Esophagus mucosa (tissue), 1 donor: ENCODE data around the gene RNASEL. TPM values are rescaled to one million over a fixed set of nuclear protein-coding genes. Genes with fewer than 3 reads are reported as not detected.

Experiments used
- ATAC-seq: fragments of 200-7000 bp; cut with Tn5 transposase; one replicate; pipeline ENCODE4 v1.9.1; 2020
- total RNA-seq: library from RNA; stranded (reverse); gene quantifications from one replicate; pipeline ENCODE4 v1.2.4, GENCODE V29; 2023
- donor health status: DM: yes; HTN: yes; CAD: no.

RNASEL gene
- total RNA-seq, 1 donor from 2014 or later: 6.1 TPM

DNA sequence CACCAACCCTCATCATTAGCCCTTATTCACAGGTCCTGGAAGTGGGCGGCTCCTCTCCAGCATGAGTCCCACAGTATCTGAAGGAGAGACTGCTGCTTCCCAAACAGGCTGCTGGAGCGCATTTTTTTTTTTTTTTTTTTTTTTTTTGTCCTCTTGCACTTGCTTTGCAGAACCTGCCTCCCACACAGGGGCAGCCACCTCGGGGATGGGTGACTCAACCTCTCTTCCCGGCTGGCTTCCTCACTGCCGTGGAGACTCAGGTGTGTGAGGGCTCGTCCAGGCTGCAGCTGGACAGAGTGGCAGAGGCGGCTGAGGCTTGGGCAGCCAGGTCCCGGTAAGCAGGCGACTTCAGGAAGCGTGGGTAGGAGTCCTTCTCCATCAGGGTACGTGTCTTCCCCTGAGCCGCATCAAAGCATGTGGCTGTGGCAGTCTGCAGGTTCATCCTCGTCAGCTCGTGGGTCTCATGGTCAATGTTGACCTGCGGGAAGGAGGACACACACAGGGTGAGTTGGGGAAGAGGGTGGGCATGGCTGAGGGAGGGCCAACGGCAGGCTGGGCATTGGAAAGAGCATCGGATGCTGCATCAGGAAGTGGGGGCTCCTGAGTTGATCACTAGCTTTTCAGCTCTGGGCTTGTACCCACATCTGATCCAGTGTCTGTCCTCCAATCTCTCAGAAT lies 11.1 kb upstream of the RNASEL start:
- no peak for ATAC-seq

- no peak for ATAC-seq
These were observed 10.3 kb upstream of the RNASEL start for GRCh38 chr1:182599339-182599738.

GRCh38 chr1:182598296-182598695 lies 9.2 kb upstream of the RNASEL start:
- no peak for ATAC-seq

- no peak for ATAC-seq
These were observed 7.9 kb upstream of the RNASEL start for GRCh38 chr1:182596934-182597333.

DNA sequence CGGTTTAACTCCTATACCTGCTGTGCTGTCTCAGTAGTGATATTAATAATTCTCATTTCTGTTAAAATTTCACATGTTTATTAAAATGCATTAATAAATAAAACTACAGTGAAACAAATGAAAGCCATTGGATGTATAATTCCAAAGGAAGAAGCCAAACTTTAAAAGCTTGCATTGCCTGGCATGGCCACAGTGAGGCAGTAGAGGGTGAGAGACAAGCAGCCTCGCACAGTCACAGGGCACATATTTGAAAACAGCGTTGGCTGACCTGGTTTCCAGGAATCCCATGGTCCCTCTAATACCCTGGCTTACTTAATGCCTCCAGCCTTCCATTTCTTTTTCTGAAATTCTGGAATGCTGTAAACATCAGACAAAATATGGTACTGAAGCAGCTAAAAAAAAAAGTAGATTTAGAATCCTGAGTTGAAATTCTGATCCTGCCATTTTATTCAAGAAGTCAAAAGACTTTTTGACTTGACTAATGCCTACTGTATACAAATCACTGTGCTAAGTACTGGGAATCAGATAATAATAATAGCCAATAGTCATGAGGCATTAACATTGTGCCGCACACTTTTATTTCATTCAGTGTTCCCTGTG lies 6.7 kb upstream of the RNASEL start:
- ATAC-seq: peak; percentile 80

DNA sequence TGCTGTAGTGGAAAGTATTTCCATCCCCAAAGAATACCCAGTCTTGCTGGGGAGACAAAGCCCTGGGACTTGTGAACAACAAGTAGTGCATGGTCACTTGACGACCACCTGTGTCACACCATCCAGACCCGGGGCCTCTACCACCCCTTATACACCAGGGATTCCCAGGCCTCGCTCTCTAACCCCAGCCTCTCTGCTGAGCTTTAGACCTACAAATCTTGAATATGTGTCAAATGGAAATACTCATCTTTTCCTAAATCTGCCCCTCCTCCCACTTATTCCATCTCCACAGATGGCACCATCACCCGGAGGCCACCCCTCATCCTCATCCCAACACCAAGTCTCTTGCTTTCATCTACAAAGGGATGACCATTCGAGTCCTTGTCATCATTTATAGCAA lies 875 bp upstream of the RNASEL start:
- no peak for ATAC-seq

DNA sequence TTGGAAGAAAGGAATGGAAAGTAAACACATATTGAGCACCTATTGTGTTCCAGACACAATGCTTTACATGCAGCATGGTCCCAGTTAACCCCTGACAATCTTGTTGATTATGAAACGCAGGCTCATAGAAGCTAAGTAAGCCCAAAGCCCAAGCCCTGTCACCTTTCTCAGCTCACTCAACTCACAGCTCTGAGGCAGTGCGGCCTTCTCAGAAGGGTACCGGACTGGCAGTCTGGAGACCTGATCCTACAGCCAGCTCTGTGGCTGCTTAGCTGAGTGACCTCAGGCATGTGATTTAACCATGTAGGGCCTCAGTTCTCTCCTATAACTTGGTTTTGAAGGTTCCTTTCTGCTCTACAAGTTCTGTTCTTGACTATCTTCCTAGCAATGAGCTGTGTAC lies 464 bp upstream of the RNASEL start:
- no peak for ATAC-seq

- ATAC-seq: no peak
These were observed 1.2 kb downstream of the RNASEL start for GRCh38 chr1:182587666-182588499.

DNA sequence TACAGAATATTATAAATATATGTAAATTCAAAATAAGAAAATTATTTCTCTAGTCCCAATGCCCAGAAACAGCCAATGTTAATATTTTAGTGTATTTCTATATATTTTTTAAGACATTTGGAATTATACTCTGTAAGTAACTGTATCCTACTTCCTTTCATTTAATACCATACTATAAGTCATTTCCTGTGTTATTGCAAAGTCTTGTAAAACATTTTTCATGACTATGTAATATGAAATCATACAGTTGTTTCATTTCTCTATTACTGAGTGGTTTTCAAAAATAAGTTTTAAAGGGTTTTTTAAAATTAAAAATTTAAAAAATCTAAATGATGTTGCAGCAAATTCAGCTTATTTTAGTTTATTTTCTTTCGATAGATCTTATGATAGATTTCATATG lies 2.0 kb downstream of the RNASEL start:
- no peak for ATAC-seq

- ATAC-seq: no peak
These were observed 2.7 kb downstream of the RNASEL start for GRCh38 chr1:182586380-182586779.

DNA sequence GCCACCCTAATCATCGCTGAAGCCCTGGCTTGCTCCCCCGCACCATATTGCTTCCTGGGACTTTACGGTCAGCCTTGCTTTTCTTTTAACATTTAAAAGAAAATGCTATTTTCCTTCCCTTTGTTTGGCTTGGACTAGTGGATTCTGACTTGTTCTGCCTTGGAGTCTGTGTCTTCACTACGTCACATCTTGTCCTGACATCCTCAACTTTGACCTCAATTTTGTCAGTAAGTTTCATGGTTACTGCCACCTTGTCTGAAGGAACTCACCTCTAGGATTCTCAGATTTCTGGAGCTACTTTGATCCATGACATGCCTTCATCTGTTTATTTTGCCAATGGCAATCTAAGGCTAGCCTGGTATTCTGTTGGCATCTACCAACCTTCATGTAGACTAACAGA lies 4.3 kb downstream of the RNASEL start:
- no peak for ATAC-seq

DNA sequence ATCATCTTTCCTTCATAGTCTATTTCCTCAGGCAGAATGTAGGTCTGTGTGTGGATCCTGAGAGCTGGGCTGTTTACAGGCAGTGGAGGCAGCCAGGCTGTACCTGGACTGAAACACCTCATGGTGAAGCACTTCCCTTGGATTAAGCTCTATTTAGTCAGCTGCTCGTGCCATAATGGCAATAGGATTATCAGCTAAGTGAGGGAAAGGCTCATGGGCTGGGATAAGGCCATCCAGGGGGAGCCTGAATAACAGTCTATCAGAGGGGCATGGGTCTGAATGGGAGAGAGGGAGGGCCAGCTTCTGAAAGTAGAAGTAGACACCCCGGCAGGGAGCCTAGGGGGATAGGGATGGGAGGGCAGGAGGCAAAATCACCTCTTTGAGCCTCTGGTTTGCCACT lies 8.3 kb downstream of the RNASEL start:
- no peak for ATAC-seq

DNA sequence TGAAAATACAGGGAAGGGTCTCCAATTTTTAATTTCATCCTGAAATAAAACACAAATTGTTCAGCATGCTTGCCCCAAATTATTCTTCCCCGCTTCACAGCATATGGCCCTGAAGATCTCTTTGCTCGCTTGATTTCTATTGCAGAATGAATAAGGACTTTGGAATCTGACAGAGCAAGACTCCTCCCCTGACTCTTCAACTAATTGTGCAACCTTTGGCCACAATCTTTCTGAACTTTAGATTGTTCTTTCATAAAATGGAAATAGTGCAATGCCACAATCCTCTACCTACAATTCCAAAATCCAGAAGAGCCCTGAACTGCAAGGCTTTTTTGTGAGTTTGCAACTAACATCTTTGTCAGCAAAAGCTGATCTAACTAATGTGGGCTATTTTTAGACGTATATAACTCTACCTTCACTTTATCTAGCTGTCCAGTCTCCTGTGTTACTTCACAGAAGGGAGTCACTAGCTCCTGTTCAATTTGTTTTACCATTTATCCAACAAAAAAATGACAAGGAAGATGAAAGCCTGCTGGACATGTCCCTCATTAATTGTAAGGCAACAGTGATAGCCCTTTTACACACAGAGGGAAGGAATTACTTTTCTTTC lies 13.4 kb downstream of the RNASEL start:
- peak; percentile 82 for ATAC-seq

GRCh38 chr1:182574156-182574555 lies 14.9 kb downstream of the RNASEL start:
- no peak for ATAC-seq

DNA sequence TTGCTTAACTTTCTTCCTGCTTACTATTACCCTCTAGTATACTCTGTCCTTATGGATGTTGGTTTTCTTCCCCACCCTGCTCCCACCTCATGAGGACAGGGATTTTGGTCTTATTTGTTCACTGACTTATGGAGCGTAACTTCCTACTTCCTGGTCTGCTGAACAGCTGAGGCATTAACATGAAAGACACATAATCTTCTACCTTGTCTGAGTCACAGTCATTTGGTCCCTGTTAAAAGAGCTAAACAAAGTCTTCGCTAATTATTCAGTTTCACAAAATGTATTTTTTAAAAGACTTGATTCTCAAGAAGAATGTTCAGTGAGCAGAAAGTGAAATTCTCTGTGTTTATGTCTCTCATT lies 18.5 kb downstream of the RNASEL start:
- peak; percentile 71 for ATAC-seq

DNA sequence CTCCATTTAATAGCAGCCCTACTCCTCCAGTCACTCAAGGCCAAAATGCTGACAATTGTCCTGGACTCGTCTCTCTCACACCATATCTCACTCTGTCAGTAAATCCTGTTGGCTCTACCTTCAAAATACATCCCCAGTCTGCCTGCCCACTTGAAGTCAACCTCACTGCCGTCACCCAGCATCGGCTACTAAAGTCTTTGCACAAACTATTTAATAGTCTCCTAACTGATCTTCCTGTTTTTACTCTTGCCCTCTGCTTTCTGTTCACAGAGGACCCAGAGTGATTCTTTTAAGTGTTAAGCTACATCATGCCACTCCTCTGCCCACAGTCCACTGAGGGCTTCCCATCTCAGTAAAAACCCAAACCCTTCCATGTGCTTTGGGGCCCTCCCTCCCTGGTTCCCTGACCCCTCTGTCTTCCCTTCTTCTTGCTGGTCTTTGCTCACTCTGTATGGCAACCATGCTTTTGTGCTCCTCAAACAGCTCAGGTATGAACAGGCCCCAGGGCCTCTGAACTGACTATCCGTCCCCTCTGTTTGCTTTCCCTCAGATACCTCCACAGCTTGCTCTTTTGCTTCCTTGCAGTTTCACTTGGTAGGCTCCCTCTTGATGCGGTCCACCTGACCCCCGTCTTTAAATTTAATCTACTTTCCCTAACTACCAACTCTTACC lies 19.0 kb downstream of the RNASEL start:
- ATAC-seq: peak; percentile 49

- no peak for ATAC-seq
These were observed 20.3 kb downstream of the RNASEL start for GRCh38 chr1:182568647-182569284.

- ATAC-seq: no peak
These were observed 21.4 kb downstream of the RNASEL start for GRCh38 chr1:182567629-182568028.

DNA sequence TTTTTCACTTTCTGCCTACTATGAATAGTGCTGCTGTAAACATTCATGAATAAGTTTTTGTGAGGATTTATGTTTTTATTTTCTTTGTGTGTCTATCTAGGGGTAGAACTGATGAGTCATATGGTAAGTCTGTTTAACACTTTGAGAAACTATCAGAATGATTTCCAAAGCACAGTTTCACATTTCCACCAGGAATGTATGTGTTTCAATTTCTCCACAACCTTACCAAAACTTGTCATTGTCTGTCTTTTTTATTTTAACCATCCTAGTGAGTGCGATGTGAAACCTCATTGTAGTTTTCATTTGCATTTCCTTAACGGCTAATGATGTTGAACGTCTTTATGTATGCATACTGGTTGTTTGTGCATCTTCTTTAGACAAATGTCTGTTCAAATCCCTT lies 23.5 kb downstream of the RNASEL start:
- ATAC-seq: no peak

DNA sequence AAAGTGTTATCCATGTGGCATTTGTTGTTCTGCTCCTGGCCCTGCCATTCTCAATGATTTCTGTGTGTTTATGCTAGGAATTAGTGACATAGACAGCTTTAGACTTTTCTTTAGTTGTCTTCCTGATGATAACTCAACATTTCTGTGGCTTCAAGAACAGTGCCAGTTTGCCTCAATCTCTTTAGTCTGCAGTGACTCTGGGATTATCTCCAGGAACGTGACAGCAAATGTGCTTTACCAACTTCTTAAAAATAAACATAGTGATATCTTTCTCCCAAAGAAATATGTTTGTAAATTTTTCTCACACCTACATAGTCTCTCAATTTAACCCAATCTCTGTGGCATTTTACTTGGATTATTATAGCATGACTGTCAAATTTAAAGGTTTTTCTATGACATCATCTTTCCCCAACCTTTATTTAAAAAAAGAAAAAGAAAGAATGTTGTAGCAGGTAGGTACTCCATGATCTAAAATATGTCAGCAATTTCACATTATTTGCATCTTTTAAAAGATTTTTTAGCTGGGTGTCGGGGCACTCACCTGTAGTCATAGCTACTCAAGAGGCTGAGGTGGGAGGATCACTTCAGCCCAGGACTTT lies 24.6 kb downstream of the RNASEL start:
- ATAC-seq: no peak

GRCh38 chr1:182563095-182563494 lies 26.0 kb downstream of the RNASEL start:
- ATAC-seq: no peak

- no peak for ATAC-seq
These were observed 27.6 kb downstream of the RNASEL start for GRCh38 chr1:182561456-182561855.
